ENCODE results near the gene ZNF420.
"Not testable (repeated sequence)": the region's sequence is repeated elsewhere in the genome, so short reads cannot be mapped to it uniquely, and the experiment has no call there.

ZNF420 gene

GRCh38 chr19:37104135-37104534 lies 25.9 kb downstream of the ZNF420 start:
- not testable (repeated sequence) for ATAC-seq; H3K4me1 Mint-ChIP-seq; H3K4me3 Mint-ChIP-seq; H3K27ac Mint-ChIP-seq; DNase-seq (ENCODE audit: low spot score in 2 of 2)
- peaks cover 19% of the 10 kb centered on the region for H3K9me3 Mint-ChIP-seq
- peaks cover 87% of the 10 kb centered on the region for H3K36me3 Mint-ChIP-seq

- H3K4me1 Mint-ChIP-seq; H3K27ac Mint-ChIP-seq; DNase-seq (ENCODE audit: low spot score in 2 of 2); ATAC-seq; H3K4me3 Mint-ChIP-seq: not testable (repeated sequence)
- Mint-ChIP-seq H3K9me3 (peaks cover 28% of the 10 kb centered on the region), H3K36me3 (peaks cover 71% of the 10 kb centered on the region)
Measured at GRCh38 chr19:37111753-37112152, 33.5 kb downstream of the ZNF420 start.

- Mint-ChIP-seq H3K4me1 (no peaks in the 10 kb centered on the region), H3K4me3 (no peak overlapping the region), H3K27ac (no peak overlapping the region), H3K9me3 (peaks cover 31% of the 10 kb centered on the region), H3K36me3 (peaks cover 55% of the 10 kb centered on the region)
- ATAC-seq (no peak), DNase-seq (ENCODE audit: low spot score in 2 of 2) (no peak)
Measured at GRCh38 chr19:37114001-37114400, 35.8 kb downstream of the ZNF420 start.

- H3K9me3 Mint-ChIP-seq, result peaks cover 43% of the 10 kb centered on the region
- ATAC-seq; H3K4me3 Mint-ChIP-seq; H3K27ac Mint-ChIP-seq; H3K4me1 Mint-ChIP-seq; DNase-seq (ENCODE audit: low spot score in 2 of 2): not testable (repeated sequence)
- peaks cover 21% of the 10 kb centered on the region for H3K36me3 Mint-ChIP-seq
Measured at GRCh38 chr19:37122093-37122492, 43.9 kb downstream of the ZNF420 start.

- H3K27ac Mint-ChIP-seq, result no peak overlapping the region
- ATAC-seq (no peak), DNase-seq (ENCODE audit: low spot score in 2 of 2) (no peak)
- peaks cover 27% of the 10 kb centered on the region for H3K36me3 Mint-ChIP-seq
- H3K9me3 Mint-ChIP-seq, result peaks cover 53% of the 10 kb centered on the region
- H3K4me1 Mint-ChIP-seq, result no peaks in the 10 kb centered on the region
- no peak overlapping the region for H3K4me3 Mint-ChIP-seq
Measured at GRCh38 chr19:37127999-37128820, 50.0 kb downstream of the ZNF420 start.

- Mint-ChIP-seq H3K27ac (no peak overlapping the region), H3K36me3 (peaks cover 27% of the 10 kb centered on the region), H3K9me3 (peaks cover 57% of the 10 kb centered on the region), H3K4me1 (no peaks in the 10 kb centered on the region), H3K4me3 (no peak overlapping the region)
- no peak for ATAC-seq
- no peak for DNase-seq (ENCODE audit: low spot score in 2 of 2)
Measured at GRCh38 chr19:37128821-37129177, 50.6 kb downstream of the ZNF420 start.

- Mint-ChIP-seq H3K4me1 (no peaks in the 10 kb centered on the region), H3K27ac (no peak overlapping the region), H3K4me3 (no peak overlapping the region), H3K36me3 (no peaks in the 10 kb centered on the region), H3K9me3 (peaks cover 52% of the 10 kb centered on the region)
- DNase-seq (ENCODE audit: low spot score in 2 of 2), result no peak
- ATAC-seq, result no peak
Measured at GRCh38 chr19:37136111-37136510, 57.9 kb downstream of the ZNF420 start.

- peaks cover 32% of the 10 kb centered on the region for H3K9me3 Mint-ChIP-seq
- no peak overlapping the region for H3K4me3 Mint-ChIP-seq
- no peak overlapping the region for H3K27ac Mint-ChIP-seq
- DNase-seq (ENCODE audit: low spot score in 2 of 2) (no peak), ATAC-seq (no peak)
- H3K4me1 Mint-ChIP-seq, result no peaks in the 10 kb centered on the region
- H3K36me3 Mint-ChIP-seq, result peaks cover 2% of the 10 kb centered on the region
Measured at GRCh38 chr19:37148214-37148613, 70.0 kb downstream of the ZNF420 start.

GRCh38 chr19:37160153-37160552 lies 81.9 kb downstream of the ZNF420 start:
- DNase-seq (ENCODE audit: low spot score in 2 of 2), result no peak
- Mint-ChIP-seq H3K9me3 (peaks cover 44% of the 10 kb centered on the region), H3K27ac (no peak overlapping the region), H3K4me1 (no peaks in the 10 kb centered on the region), H3K36me3 (peaks cover 76% of the 10 kb centered on the region), H3K4me3 (no peak overlapping the region)
- ATAC-seq, result no peak

- H3K27ac Mint-ChIP-seq, result no peak overlapping the region
- H3K36me3 Mint-ChIP-seq, result peaks cover 90% of the 10 kb centered on the region
- H3K4me1 Mint-ChIP-seq, result no peaks in the 10 kb centered on the region
- peaks cover 32% of the 10 kb centered on the region for H3K9me3 Mint-ChIP-seq
- ATAC-seq, result no peak
- no peak overlapping the region for H3K4me3 Mint-ChIP-seq
- DNase-seq (ENCODE audit: low spot score in 2 of 2), result no peak
Measured at GRCh38 chr19:37165635-37166034, 87.4 kb downstream of the ZNF420 start.

- H3K9me3 Mint-ChIP-seq, result peaks cover 17% of the 10 kb centered on the region
- peak; percentile 100 for ATAC-seq
- H3K4me3 Mint-ChIP-seq, result no peak within 1 kb of the TSS
- H3K36me3 Mint-ChIP-seq, result peaks cover 23% of the 10 kb centered on the region
- H3K27ac Mint-ChIP-seq, result no peak within 1 kb of the TSS
- H3K4me1 Mint-ChIP-seq, result no peaks in the 10 kb centered on the region
- DNase-seq (ENCODE audit: low spot score in 2 of 2), result peak; percentile 71 to 91
Measured at GRCh38 chr19:37172368-37173366, 94.4 kb downstream of the ZNF420 start, which contains the start of gene ZNF585A. Gene ZNF585A (minus strand): TSS chr19:37172695. CDS start chr19:37169910, 2,785 bp downstream.
